ENCODE data around the gene COL8A1. TPM values are rescaled to one million over a fixed set of nuclear protein-coding genes. Genes with fewer than 3 reads are reported as not detected.

Gene COL8A1
- total and polyA plus RNA-seq, 9 of the 15 experiments (the other 6 are each of a cell fraction or from before 2014, with no cell fraction given), result 0.07 TPM; not detected in 8

- POLR2A ChIA-PET, result no interaction called here
- no peak for FAIRE-seq
Measured at GRCh38 chr3:99678023-99678422, 39.6 kb downstream of the COL8A1 start.

More at GRCh38 chr3:99678023-99678422, 39.6 kb downstream of the COL8A1 start:
- Histone ChIP-seq H3K9me1 (ENCODE audit: control insufficient read depth, insufficient read depth, low read length) (no peaks in the 10 kb centered on the region), H2AFZ (ENCODE audit: low read depth, low read length) (no peak overlapping the region), H3K79me2 (ENCODE audit: control insufficient read depth, insufficient read depth, low read length) (no peaks in the 10 kb centered on the region), H3K4me2 (ENCODE audit: insufficient read depth, low read length) (no peak overlapping the region), H3K9me3 (replicated peaks; ENCODE audit: control insufficient read depth, insufficient read depth, low read depth, low read length) (no peaks in the 10 kb centered on the region), H3K27ac (ENCODE audit: extremely low read depth, low read depth, low read length) (no peak overlapping the region), H3K4me1 (replicated peaks in 1 of 2; ENCODE audit: control insufficient read depth in 2 of 2, insufficient read depth in 2 of 2, low read length in 2 of 2) (no peaks in the 10 kb centered on the region), H3K9ac (ENCODE audit: insufficient read depth in 1 of 2, low read depth in 2 of 2, low read length in 2 of 2) (no peak overlapping the region), H3K36me3 (ENCODE audit: control insufficient read depth, insufficient read depth, low read length) (no peaks in the 10 kb centered on the region), H4K20me1 (replicated peaks; ENCODE audit: control insufficient read depth, insufficient read depth, low read length) (no peaks in the 10 kb centered on the region), H3K27me3 (ENCODE audit: control insufficient read depth in 2 of 2, insufficient read depth in 2 of 2, low read length in 2 of 2) (no peaks in the 10 kb centered on the region), H3K4me3 (no peak overlapping the region)
- intact Hi-C loops (cut with micrococcal nuclease), result no loop called here
- ATAC-seq, result no peak
- BruUV-seq (replicated peaks), result no TSS peak
- DNase-seq (ENCODE audit: extremely low read depth in 1 of 4, low spot score in 3 of 4), result no peak
- in situ Hi-C loops (cut with MboI), result no loop called here
- CTCF ChIA-PET (ENCODE audit: low intra/inter-chr PET ratio), result no interaction called here
- no peak for TF ChIP-seq SETDB1 (IDR thresholded peaks at IDR 0.05; ENCODE audit: low read length)
- TF ChIP-seq BCL6 (CRISPR knock-in tag; IDR thresholded peaks at IDR 0.05), result no peak
- TF ChIP-seq, protein P1, sequence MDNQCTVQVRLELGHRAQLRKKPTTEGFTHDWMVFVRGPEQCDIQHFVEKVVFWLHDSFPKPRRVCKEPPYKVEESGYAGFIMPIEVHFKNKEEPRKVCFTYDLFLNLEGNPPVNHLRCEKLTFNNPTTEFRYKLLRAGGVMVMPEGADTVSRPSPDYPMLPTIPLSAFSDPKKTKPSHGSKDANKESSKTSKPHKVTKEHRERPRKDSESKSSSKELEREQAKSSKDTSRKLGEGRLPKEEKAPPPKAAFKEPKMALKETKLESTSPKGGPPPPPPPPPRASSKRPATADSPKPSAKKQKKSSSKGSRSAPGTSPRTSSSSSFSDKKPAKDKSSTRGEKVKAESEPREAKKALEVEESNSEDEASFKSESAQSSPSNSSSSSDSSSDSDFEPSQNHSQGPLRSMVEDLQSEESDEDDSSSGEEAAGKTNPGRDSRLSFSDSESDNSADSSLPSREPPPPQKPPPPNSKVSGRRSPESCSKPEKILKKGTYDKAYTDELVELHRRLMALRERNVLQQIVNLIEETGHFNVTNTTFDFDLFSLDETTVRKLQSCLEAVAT (IDR thresholded peaks at IDR 0.05), result no peak
- no peak for TF ChIP-seq PCBP1 (IDR thresholded peaks at IDR 0.05; ENCODE audit: low read depth, low read length, poor library complexity, severe bottlenecking)
- no peak for TF ChIP-seq MEF2A (IDR thresholded peaks at IDR 0.05; ENCODE audit: control insufficient read depth, low read depth, low read length)
- TF ChIP-seq CBX3 (IDR thresholded peaks at IDR 0.05; ENCODE audit: borderline replicate concordance in 1 of 2, low read length in 2 of 2), result no peak
- TF ChIP-seq CREB1 (IDR thresholded peaks at IDR 0.05), result no peak
- TF ChIP-seq CREB1 (CRISPR knock-in tag; IDR thresholded peaks at IDR 0.05), result no peak
- no peak for TF ChIP-seq YY1 (IDR thresholded peaks at IDR 0.05; ENCODE audit: borderline replicate concordance in 1 of 3, control insufficient read depth in 1 of 3, extremely low read depth in 1 of 3, insufficient read depth in 3 of 3, insufficient read length in 1 of 3, insufficient replicate concordance in 2 of 3, low read depth in 1 of 3, low read length in 2 of 3)
- TF ChIP-seq POLR2B (IDR thresholded peaks at IDR 0.05; ENCODE audit: low read depth, partially characterized antibody), result no peak
- TF ChIP-seq USF1 (CRISPR knock-in tag; IDR thresholded peaks at IDR 0.05), result no peak
- no peak for TF ChIP-seq ZNF274 (IDR thresholded peaks at IDR 0.05; ENCODE audit: borderline replicate concordance, low read depth, low read length)
- WGBS (ENCODE audit: insufficient coverage, low coverage, missing lambda C conversion rate), result 0% methylated on average over 1 of the region's 1 CpG
